Measurements from ENCODE around the gene POLR3G.

DNA sequence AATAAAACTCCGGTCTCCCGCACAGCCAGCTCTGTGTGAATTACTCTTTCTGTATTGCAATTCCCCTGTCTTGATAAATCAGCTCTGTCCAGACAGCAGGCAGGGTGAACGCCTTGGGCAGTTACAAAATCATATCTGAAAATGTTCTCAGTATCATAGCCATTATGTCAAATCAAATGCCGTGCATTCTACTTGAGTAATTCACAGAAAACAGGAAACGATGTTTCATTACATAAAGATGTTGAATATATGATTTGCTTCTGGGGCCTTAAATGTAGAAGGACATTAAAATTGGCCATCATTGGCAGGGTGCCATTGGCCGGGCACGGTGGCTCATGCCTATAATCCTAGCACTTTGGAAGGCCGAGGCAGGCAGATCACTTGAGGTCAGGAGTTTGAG, 8.5 kb downstream of the POLR3G start:
- TF ChIP-seq, protein P1, sequence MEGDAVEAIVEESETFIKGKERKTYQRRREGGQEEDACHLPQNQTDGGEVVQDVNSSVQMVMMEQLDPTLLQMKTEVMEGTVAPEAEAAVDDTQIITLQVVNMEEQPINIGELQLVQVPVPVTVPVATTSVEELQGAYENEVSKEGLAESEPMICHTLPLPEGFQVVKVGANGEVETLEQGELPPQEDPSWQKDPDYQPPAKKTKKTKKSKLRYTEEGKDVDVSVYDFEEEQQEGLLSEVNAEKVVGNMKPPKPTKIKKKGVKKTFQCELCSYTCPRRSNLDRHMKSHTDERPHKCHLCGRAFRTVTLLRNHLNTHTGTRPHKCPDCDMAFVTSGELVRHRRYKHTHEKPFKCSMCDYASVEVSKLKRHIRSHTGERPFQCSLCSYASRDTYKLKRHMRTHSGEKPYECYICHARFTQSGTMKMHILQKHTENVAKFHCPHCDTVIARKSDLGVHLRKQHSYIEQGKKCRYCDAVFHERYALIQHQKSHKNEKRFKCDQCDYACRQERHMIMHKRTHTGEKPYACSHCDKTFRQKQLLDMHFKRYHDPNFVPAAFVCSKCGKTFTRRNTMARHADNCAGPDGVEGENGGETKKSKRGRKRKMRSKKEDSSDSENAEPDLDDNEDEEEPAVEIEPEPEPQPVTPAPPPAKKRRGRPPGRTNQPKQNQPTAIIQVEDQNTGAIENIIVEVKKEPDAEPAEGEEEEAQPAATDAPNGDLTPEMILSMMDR (IDR thresholded peaks at IDR 0.05; ENCODE audit: poor library complexity, severe bottlenecking) = no peak
- TF ChIP-seq MXI1 (conservative IDR thresholded peaks at IDR 0.05; ENCODE audit: poor library complexity, severe bottlenecking) (no peak), EZH2 (IDR thresholded peaks at IDR 0.05; ENCODE audit: borderline replicate concordance, insufficient read depth, low read length, poor library complexity, severe bottlenecking) (no peak), POLR2AphosphoS5 (IDR thresholded peaks at IDR 0.05) (no peak), RAD21 (conservative IDR thresholded peaks at IDR 0.05) (no peak), TAF1 (IDR thresholded peaks at IDR 0.05; ENCODE audit: low read depth) (no peak)

Data from neural cell (in vitro differentiated cells).